ENCODE data around the gene ITPR2.
A peak's percentile ranks its signal among the peaks of the same experiment; 100 is the strongest.
"Not testable (repeated sequence)": the region's sequence is repeated elsewhere in the genome, so short reads cannot be mapped to it uniquely, and the experiment has no call there.

The ITPR2 gene

GRCh38 chr12:26434299-26435068 lies 398.5 kb downstream of the ITPR2 start:
- peak; percentile 70 for TF ChIP-seq CTCF (IDR thresholded peaks at IDR 0.05; ENCODE audit: low read depth, low read length)
- no peak overlapping the region for H3K4me3 ChIP-seq (ENCODE audit: low read depth, low read length)

- H3K4me3 ChIP-seq (ENCODE audit: low read depth, low read length), result not testable (repeated sequence)
These were observed 399.3 kb downstream of the ITPR2 start for GRCh38 chr12:26433701-26434100.

- TF ChIP-seq CTCF (IDR thresholded peaks at IDR 0.05; ENCODE audit: low read depth, low read length), result no peak
- no peak overlapping the region for H3K4me3 ChIP-seq (ENCODE audit: low read depth, low read length)
These were observed 401.8 kb downstream of the ITPR2 start for GRCh38 chr12:26431211-26431610.

- H3K4me3 ChIP-seq (ENCODE audit: low read depth, low read length), result not testable (repeated sequence)
These were observed 402.4 kb downstream of the ITPR2 start for GRCh38 chr12:26430596-26430995.

- TF ChIP-seq CTCF (IDR thresholded peaks at IDR 0.05; ENCODE audit: low read depth, low read length), result no peak
- H3K4me3 ChIP-seq (ENCODE audit: low read depth, low read length), result no peak overlapping the region
These were observed 403.8 kb downstream of the ITPR2 start for GRCh38 chr12:26429070-26429691.

GRCh38 chr12:26428420-26428819 lies 404.6 kb downstream of the ITPR2 start:
- H3K4me3 ChIP-seq (ENCODE audit: low read depth, low read length), result no peak overlapping the region
- TF ChIP-seq CTCF (IDR thresholded peaks at IDR 0.05; ENCODE audit: low read depth, low read length), result no peak

- no peak overlapping the region for H3K4me3 ChIP-seq (ENCODE audit: low read depth, low read length)
- no peak for TF ChIP-seq CTCF (IDR thresholded peaks at IDR 0.05; ENCODE audit: low read depth, low read length)
These were observed 406.3 kb downstream of the ITPR2 start for GRCh38 chr12:26426652-26427051.

GRCh38 chr12:26425587-26426260 lies 407.3 kb downstream of the ITPR2 start:
- TF ChIP-seq CTCF (IDR thresholded peaks at IDR 0.05; ENCODE audit: low read depth, low read length), result no peak
- H3K4me3 ChIP-seq (ENCODE audit: low read depth, low read length), result no peak overlapping the region
